Mammary epithelial cell (primary cell): ENCODE results near the gene BACH2.

ENCODE experiments used
- EZH2 ChIP-seq: IDR thresholded peaks from 2 replicates; pipeline ENCODE4 v1.6.1; 2012; ENCODE audit warnings: low read length, inconsistent platforms, borderline replicate concordance
- TF ChIP-seq, protein P1 (sequence below), 2 donors: IDR thresholded peaks in 1 of 2; conservative IDR thresholded peaks in 1 of 2; 2 replicates each; pipeline ENCODE4 v1.5.1; 2011 to 2012; ENCODE audit warnings: inconsistent platforms in 2 of 2, low read length in 2 of 2, mild to moderate bottlenecking in 2 of 2, control low read depth in 1 of 2, low read depth in 1 of 2; ENCODE audit not compliant: insufficient read depth in 1 of 2; ENCODE audit errors: extremely low read depth in 1 of 2

DNA sequence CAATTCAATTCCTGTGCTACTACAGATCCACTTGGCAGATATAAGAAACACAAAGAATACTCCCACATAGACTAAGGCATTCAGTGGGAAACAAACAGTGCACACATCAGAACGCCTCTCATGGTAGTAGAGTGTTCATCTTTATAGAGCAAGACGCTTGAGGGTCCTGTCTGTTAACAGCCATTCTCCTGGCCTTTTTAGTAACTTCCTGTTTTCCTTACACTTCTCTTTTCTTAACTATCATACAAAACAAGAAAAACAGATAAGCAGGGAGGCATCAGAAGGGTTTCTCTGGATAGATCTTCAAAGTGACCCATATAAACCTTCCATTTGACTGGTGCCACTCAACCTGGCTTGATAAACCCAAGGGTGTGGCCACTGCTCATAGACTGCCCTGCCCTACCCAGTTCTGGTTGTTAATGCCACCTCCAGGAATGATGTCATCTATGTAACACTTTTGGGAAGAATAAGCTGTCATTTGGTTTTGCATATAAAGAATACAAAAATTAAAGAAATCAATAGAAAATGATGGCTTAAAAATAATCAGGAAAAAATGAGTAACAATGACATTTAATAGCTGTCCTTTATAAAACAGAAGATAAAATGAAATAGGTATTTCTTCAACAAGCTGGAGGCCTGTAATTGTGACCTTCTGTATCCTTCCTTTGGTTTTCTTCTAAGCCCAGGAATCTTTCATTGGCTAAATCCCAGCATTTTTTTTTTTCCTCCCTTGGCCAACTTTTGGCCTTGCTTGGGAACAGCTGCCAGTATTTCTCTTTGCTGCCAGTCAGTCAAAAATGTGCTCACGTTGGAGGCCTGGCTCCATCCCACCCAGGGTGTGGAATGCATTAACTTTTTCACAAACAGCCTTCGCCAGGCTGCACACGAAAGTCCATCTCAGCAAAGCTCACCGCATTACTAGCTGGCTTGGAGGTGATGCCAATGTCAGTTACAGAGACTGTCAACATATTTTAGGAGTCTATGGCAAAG, 298.9 kb downstream of the BACH2 start:
- TF ChIP-seq, protein P1, sequence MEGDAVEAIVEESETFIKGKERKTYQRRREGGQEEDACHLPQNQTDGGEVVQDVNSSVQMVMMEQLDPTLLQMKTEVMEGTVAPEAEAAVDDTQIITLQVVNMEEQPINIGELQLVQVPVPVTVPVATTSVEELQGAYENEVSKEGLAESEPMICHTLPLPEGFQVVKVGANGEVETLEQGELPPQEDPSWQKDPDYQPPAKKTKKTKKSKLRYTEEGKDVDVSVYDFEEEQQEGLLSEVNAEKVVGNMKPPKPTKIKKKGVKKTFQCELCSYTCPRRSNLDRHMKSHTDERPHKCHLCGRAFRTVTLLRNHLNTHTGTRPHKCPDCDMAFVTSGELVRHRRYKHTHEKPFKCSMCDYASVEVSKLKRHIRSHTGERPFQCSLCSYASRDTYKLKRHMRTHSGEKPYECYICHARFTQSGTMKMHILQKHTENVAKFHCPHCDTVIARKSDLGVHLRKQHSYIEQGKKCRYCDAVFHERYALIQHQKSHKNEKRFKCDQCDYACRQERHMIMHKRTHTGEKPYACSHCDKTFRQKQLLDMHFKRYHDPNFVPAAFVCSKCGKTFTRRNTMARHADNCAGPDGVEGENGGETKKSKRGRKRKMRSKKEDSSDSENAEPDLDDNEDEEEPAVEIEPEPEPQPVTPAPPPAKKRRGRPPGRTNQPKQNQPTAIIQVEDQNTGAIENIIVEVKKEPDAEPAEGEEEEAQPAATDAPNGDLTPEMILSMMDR (conservative IDR thresholded peaks at IDR 0.05 in 1 of 2, IDR thresholded peaks at IDR 0.05 in 1 of 2; ENCODE audit: extremely low read depth in 1 of 2, insufficient read depth in 1 of 2, low read depth in 1 of 2, low read length in 2 of 2) = no peak
- TF ChIP-seq EZH2 = no peak
